SH-SY5Y (cell line): Measurements from ENCODE around the gene PRC1.

ENCODE experiments used
- GATA2 ChIP-seq: IDR thresholded peaks from 2 replicates; pipeline ENCODE4 v1.6.1; 2011; ENCODE audit warnings: mild to moderate bottlenecking, low read depth, low read length
- GATA3 ChIP-seq: IDR thresholded peaks from 2 replicates; pipeline ENCODE4 v1.6.1; 2011; ENCODE audit warnings: low read depth, mild to moderate bottlenecking, low read length, moderate library complexity

- TF ChIP-seq GATA2, result no peak
- TF ChIP-seq GATA3, result no peak
These were observed 4.4 kb upstream of the PRC1 start for GRCh38 chr15:90998737-90999136.
